HS-5 (cell line): ENCODE data around the gene PCDHB15.

Experiments
- DNase-seq: peaks from one replicate; pipeline ENCODE4 v3.0.0-alpha.2; 2012; ENCODE audit warnings: low read depth

The PCDHB15 gene

DNA sequence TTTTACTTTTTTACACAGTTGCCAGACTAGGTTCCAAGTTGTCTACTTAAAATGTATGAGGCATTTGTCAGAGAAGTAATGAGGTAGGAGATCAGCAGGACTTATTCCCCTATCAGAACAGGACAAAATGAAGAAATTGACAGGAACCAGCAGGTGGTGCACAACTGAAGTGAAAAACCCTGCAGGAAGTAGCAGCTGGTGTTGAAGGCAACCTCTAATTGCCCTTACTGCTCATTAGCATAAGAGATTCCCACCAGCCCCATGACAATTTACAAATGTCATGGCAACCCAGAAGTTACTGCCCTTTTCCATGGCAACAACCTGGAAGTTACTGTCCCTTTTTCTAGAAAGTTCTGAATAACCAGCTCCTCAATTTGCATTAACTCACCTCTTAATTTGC is 5.4 kb downstream of the PCDHB15 start:
- no peak for DNase-seq

DNA sequence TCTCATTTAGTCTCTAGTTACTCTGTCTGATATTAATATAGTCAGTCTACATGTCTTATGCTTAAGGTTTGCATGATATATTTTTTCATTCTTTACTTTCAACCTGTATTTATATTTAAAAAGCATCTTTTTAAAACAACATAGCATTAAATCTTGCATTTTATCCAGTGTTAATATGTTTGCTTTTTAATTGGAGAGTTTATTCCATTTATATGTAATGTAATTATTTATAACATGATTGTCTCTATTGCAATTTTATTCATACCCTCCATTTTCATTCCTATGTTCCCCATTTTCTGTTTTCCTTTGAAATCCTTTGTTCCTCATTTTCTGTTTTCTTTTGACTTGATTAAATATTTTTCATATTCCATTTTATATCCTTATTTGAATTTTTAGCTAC is 13.3 kb downstream of the PCDHB15 start:
- DNase-seq: no peak

- DNase-seq: no peak
Observed at GRCh38 chr5:141258948-141259347, 13.8 kb downstream of the PCDHB15 start.

- no peak for DNase-seq
Observed at GRCh38 chr5:141260458-141261237, 15.5 kb downstream of the PCDHB15 start.

- DNase-seq: no peak
Observed at GRCh38 chr5:141261238-141261546, 16.0 kb downstream of the PCDHB15 start.

DNA sequence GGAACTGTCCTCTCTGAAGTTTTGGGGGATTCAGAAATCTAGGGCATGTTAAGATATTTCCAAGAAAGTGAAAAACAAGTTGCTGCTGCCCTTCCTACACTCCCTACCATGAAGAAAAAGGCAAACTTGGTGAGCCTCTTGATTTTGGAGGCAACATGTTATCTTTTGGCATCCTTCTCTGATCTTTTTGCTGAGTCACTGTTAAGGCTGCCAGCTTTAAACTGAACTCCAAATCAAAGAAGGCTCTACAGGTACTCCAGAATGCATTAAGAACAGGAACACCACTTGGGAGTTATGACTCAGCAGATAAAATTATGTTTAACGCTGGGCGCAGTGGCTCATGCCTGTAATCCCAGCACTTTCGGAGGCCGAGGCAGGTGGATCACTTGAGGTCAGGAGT is 24.0 kb downstream of the PCDHB15 start:
- DNase-seq: no peak

- no peak for DNase-seq
Observed at GRCh38 chr5:141272906-141273305, 27.7 kb downstream of the PCDHB15 start.

DNA sequence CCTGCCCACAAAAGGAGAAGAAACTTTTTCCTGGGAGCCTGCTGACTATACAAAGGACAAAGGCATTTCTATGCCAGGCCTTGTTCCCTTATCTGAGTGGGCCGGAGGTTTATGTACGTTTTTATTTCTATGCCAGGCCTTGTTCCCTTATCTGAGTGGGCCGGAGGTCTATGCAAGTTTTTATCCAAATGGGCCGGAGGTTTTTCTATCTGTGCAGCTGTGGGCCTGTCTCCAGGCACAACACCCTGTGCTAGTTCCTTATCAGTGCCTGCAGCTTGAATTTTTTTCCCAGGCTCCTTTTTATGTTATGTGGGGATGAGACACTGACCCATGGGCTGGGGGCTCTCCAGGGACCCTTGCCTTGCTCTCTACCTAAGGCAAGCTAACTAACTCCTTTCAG is 53.2 kb downstream of the PCDHB15 start:
- no peak for DNase-seq
